ENCODE data around the gene CMTM8. TPM values are rescaled to one million over a fixed set of nuclear protein-coding genes. Genes with fewer than 3 reads are reported as not detected.

CMTM8 gene
- total RNA-seq, 2 experiments from 2014 or later: 6.1 to 7.5 TPM

DNA sequence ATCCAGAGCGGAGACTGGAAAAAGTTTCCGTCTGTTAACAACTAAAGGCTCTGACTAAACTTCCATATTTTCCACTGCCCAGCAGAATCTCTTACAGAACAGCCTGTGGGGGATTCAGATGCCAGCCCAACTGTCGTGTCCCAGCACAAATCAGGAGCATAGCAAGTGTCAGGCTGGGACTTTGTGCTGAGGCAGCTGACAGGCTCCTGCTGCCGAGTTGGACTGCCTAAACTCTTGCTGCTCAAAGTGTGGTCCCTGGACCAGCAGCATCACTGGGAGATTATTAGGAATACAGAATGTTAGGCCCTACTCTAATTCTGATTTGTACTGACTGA lies 122.0 kb downstream of the CMTM8 start:
- intact Hi-C loops (cut with DNase I, micrococcal nuclease): loop anchor here in 1 of 2 experiments (10.0 kb wide), 1 partner anchor 314 kb away; no protein-coding TSS in a partner anchor
- Mint-ChIP-seq H3K4me3 (no peak overlapping the region), H3K27ac (no peak overlapping the region), H3K27me3 (no peaks in the 10 kb centered on the region), H3K9me3 (no peaks in the 10 kb centered on the region), H3K4me1 (ENCODE audit: low read depth) (no peaks in the 10 kb centered on the region), H3K36me3 (ENCODE audit: low read depth) (peaks cover 31% of the 10 kb centered on the region)
- H3K4me1 ChIP-seq (ENCODE audit: insufficient read depth, low read length): no peaks in the 10 kb centered on the region
- POLR2A ChIA-PET: no interaction called here
- H3K27me3 ChIP-seq (ENCODE audit: control insufficient read depth in 1 of 2, insufficient read depth in 2 of 2, low read length in 2 of 2): no peaks in the 10 kb centered on the region
- peaks cover 12% of the 10 kb centered on the region for H3K36me3 ChIP-seq (ENCODE audit: insufficient read depth, low read length)
- ATAC-seq (ENCODE audit: poor library complexity) (no peak), DNase-seq (no peak)
- H3K4me3 ChIP-seq (ENCODE audit: low read length): no peak overlapping the region
- no peaks in the 10 kb centered on the region for H3K9me3 ChIP-seq (ENCODE audit: control insufficient read depth in 1 of 2, insufficient read depth in 1 of 2, low read length in 2 of 2)
- CTCF ChIA-PET: no interaction called here
- TF ChIP-seq, protein P1, sequence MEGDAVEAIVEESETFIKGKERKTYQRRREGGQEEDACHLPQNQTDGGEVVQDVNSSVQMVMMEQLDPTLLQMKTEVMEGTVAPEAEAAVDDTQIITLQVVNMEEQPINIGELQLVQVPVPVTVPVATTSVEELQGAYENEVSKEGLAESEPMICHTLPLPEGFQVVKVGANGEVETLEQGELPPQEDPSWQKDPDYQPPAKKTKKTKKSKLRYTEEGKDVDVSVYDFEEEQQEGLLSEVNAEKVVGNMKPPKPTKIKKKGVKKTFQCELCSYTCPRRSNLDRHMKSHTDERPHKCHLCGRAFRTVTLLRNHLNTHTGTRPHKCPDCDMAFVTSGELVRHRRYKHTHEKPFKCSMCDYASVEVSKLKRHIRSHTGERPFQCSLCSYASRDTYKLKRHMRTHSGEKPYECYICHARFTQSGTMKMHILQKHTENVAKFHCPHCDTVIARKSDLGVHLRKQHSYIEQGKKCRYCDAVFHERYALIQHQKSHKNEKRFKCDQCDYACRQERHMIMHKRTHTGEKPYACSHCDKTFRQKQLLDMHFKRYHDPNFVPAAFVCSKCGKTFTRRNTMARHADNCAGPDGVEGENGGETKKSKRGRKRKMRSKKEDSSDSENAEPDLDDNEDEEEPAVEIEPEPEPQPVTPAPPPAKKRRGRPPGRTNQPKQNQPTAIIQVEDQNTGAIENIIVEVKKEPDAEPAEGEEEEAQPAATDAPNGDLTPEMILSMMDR (IDR thresholded peaks at IDR 0.05): no peak
- H3K27ac ChIP-seq (ENCODE audit: low read depth in 1 of 2, low read length in 2 of 2): no peak overlapping the region

- Mint-ChIP-seq H3K4me3 (no peak overlapping the region), H3K36me3 (ENCODE audit: low read depth) (peaks cover 14% of the 10 kb centered on the region), H3K9me3 (no peaks in the 10 kb centered on the region), H3K4me1 (ENCODE audit: low read depth) (peaks cover 27% of the 10 kb centered on the region), H3K27me3 (no peaks in the 10 kb centered on the region), H3K27ac (peak overlapping the region; percentile 93)
- ATAC-seq (ENCODE audit: poor library complexity) (no peak), DNase-seq (no peak)
- Histone ChIP-seq H3K27ac (ENCODE audit: low read depth in 1 of 2, low read length in 2 of 2) (no peak overlapping the region), H3K4me1 (ENCODE audit: insufficient read depth, low read length) (peaks cover 20% of the 10 kb centered on the region), H3K36me3 (ENCODE audit: insufficient read depth, low read length) (peaks cover 9% of the 10 kb centered on the region), H3K4me3 (ENCODE audit: low read length) (no peak overlapping the region), H3K9me3 (ENCODE audit: control insufficient read depth in 1 of 2, insufficient read depth in 1 of 2, low read length in 2 of 2) (no peaks in the 10 kb centered on the region), H3K27me3 (ENCODE audit: control insufficient read depth in 1 of 2, insufficient read depth in 2 of 2, low read length in 2 of 2) (no peaks in the 10 kb centered on the region)
- ChIA-PET CTCF (interaction anchor here (0.7 kb wide), 1 partner anchor 101 kb away, joined by 3 read pairs; no protein-coding TSS in a partner anchor), POLR2A (interaction anchor here (1.3 to 1.4 kb wide), 2 partner anchors 79 to 103 kb away, joined by 3 to 4 read pairs; no protein-coding TSS in a partner anchor)
- TF ChIP-seq, protein P1 (IDR thresholded peaks at IDR 0.05): no peak
- intact Hi-C loops (cut with DNase I, micrococcal nuclease): loop anchor here in 1 of 2 experiments (10.0 kb wide), 1 partner anchor 308 kb away; no protein-coding TSS in a partner anchor
Measured at GRCh38 chr3:32366638-32367397, 128.3 kb downstream of the CMTM8 start.

GRCh38 chr3:32367442-32367841 lies 129.0 kb downstream of the CMTM8 start:
- intact Hi-C loops (cut with DNase I, micrococcal nuclease): loop anchor here in 1 of 2 experiments (10.0 kb wide), 1 partner anchor 307 kb away; no protein-coding TSS in a partner anchor
- DNase-seq: no peak
- H3K4me1 ChIP-seq (ENCODE audit: insufficient read depth, low read length): peaks cover 26% of the 10 kb centered on the region
- H3K4me3 ChIP-seq (ENCODE audit: low read length): no peak overlapping the region
- Mint-ChIP-seq H3K36me3 (ENCODE audit: low read depth) (peaks cover 10% of the 10 kb centered on the region), H3K27me3 (no peaks in the 10 kb centered on the region), H3K4me3 (no peak overlapping the region), H3K9me3 (no peaks in the 10 kb centered on the region), H3K4me1 (ENCODE audit: low read depth) (peaks cover 33% of the 10 kb centered on the region), H3K27ac (peak overlapping the region; percentile 93)
- CTCF ChIA-PET: interaction anchor here (0.7 kb wide), 1 partner anchor 101 kb away, joined by 3 read pairs; no protein-coding TSS in a partner anchor
- H3K9me3 ChIP-seq (ENCODE audit: control insufficient read depth in 1 of 2, insufficient read depth in 1 of 2, low read length in 2 of 2): no peaks in the 10 kb centered on the region
- H3K27me3 ChIP-seq (ENCODE audit: control insufficient read depth in 1 of 2, insufficient read depth in 2 of 2, low read length in 2 of 2): no peaks in the 10 kb centered on the region
- H3K36me3 ChIP-seq (ENCODE audit: insufficient read depth, low read length): peaks cover 9% of the 10 kb centered on the region
- no peak overlapping the region for H3K27ac ChIP-seq (ENCODE audit: low read depth in 1 of 2, low read length in 2 of 2)
- TF ChIP-seq, protein P1 (IDR thresholded peaks at IDR 0.05): no peak
- no peak for ATAC-seq (ENCODE audit: poor library complexity)
- POLR2A ChIA-PET: interaction anchor here (1.3 kb wide), 1 partner anchor 79 kb away, joined by 3 read pairs; no protein-coding TSS in a partner anchor
